Smooth muscle cell of the umbilical artery (primary cell): ENCODE results near the gene CEP72. TPM values are rescaled to one million over a fixed set of nuclear protein-coding genes. Genes with fewer than 3 reads are reported as not detected.

Source experiments
- total RNA-seq: library from RNA; depleted of rRNA; stranded (reverse); fragments of >200 nt; gene quantifications from 2 replicates; pipeline ENCODE4 v1.2.3, GENCODE V29; 2014

Gene CEP72
- total RNA-seq = 1.8 and 3.2 TPM in 2 replicates

GRCh38 chr5:611731-612486 is at the start of gene CEP72:
TSS of gene CEP72 (plus strand) at chr5:612340. CDS start at chr5:612362, 22 bp downstream.

GRCh38 chr5:693271-694041 is 81.3 kb downstream of the CEP72 start, which contains the start of gene TPPP:
TSS of gene TPPP (minus strand) at chr5:693352. CDS start at chr5:678060, 15,292 bp downstream.

Other genes starting within 250 kb of the CEP72 start
- 39.8 and 41.3 TPM in 2 replicates for gene EXOC3, start 169.2 kb upstream of the CEP72 start, total RNA-seq
- 0.30 and 0.65 TPM in 2 replicates for gene SLC9A3, start 87.9 kb upstream of the CEP72 start, total RNA-seq
- gene TPPP, start 81.0 kb downstream of the CEP72 start, total RNA-seq = 0.30 and 0.37 TPM in 2 replicates
- not detected in 2 replicates for gene ZDHHC11B, start 172.4 kb downstream of the CEP72 start, total RNA-seq
- gene ZDHHC11, start 238.6 kb downstream of the CEP72 start, total RNA-seq = 2.1 and 2.5 TPM in 2 replicates